Central memory CD8-positive, alpha-beta T cell (primary cell): ENCODE data around the gene QPCT.

ENCODE experiments used
- ATAC-seq: fragments of 150-1000 bp; cut with Tn5 transposase; replicated peaks from 2 replicates; pipeline ENCODE4 v1.10.0; 2022; ENCODE audit warnings: mild to moderate bottlenecking, moderate FRiP score, moderate number of reproducible peaks; ENCODE audit not compliant: poor library complexity, severe bottlenecking; ENCODE audit errors: extremely low read depth
- DNase-seq, 2 donors: peaks; one replicate each; pipeline ENCODE4 v3.0.0; 2021; ENCODE audit warnings: low spot score in 2 of 2
- H3K27ac Mint-ChIP-seq: one replicate; pipeline ENCODE4 v1.8.0; 2022; ENCODE audit warnings: low read depth, mild to moderate bottlenecking, moderate library complexity, mixed read lengths
- H3K27me3 Mint-ChIP-seq: one replicate; pipeline ENCODE4 v1.8.0; 2022; ENCODE audit warnings: mixed read lengths
- H3K36me3 Mint-ChIP-seq: one replicate; pipeline ENCODE4 v1.8.0; 2022; ENCODE audit warnings: mild to moderate bottlenecking, moderate library complexity, mixed read lengths; ENCODE audit not compliant: insufficient read depth
- H3K4me1 Mint-ChIP-seq: one replicate; pipeline ENCODE4 v1.8.0; 2022; ENCODE audit warnings: mixed read lengths
- H3K4me3 Mint-ChIP-seq: one replicate; pipeline ENCODE4 v1.8.0; 2022; ENCODE audit warnings: mild to moderate bottlenecking, moderate library complexity, mixed read lengths
- H3K9me3 Mint-ChIP-seq: one replicate; pipeline ENCODE4 v1.8.0; 2022; ENCODE audit warnings: mixed read lengths

Gene QPCT

DNA sequence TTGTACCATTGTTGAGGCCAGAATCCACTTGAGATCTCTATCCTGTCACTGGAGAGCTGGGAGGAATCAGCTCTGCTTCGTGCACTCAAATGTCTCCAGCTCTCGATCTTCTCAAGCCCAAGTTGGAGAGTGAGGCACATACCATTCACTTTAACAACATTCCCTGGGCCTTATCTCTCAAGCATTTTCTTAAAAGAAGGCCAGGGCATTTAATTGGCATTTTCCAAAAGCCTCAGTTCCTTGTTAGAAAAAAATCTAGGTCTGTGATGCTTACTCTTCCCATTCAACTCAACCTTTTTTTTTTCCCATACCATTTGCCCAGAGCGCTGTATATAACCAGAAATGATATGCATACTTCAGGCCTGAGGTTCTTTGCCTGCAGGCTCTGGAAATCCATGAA, 10.1 kb downstream of the QPCT start:
- Mint-ChIP-seq H3K27me3 (peaks cover 18% of the 10 kb centered on the region), H3K36me3 (no peaks in the 10 kb centered on the region), H3K4me1 (no peaks in the 10 kb centered on the region), H3K9me3 (no peaks in the 10 kb centered on the region), H3K27ac (no peak overlapping the region), H3K4me3 (no peak overlapping the region)
- ATAC-seq (no peak), DNase-seq (no peak)

DNA sequence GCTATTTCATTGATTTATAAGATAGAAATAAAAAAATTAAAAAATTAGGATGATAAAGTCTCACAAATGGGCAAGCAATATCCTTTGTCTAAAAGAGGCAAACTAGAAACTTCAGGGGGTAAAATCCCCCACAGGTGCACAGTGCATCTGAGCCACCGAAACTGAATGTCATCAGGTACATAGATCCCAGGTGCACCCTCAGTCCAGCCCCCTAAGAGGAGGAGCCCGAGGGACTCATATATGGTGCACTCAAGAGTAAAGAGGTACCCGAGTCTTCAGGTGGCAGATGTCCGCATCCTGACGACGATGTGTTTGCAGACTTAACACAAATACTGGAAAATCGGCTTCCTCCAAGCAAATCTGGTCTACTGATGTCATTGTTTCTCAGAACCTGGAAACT, 11.3 kb downstream of the QPCT start:
- no peaks in the 10 kb centered on the region for H3K9me3 Mint-ChIP-seq
- no peaks in the 10 kb centered on the region for H3K4me1 Mint-ChIP-seq
- DNase-seq (no peak), ATAC-seq (no peak)
- no peak overlapping the region for H3K4me3 Mint-ChIP-seq
- no peak overlapping the region for H3K27ac Mint-ChIP-seq
- H3K36me3 Mint-ChIP-seq, result no peaks in the 10 kb centered on the region
- H3K27me3 Mint-ChIP-seq, result peaks cover 21% of the 10 kb centered on the region

DNA sequence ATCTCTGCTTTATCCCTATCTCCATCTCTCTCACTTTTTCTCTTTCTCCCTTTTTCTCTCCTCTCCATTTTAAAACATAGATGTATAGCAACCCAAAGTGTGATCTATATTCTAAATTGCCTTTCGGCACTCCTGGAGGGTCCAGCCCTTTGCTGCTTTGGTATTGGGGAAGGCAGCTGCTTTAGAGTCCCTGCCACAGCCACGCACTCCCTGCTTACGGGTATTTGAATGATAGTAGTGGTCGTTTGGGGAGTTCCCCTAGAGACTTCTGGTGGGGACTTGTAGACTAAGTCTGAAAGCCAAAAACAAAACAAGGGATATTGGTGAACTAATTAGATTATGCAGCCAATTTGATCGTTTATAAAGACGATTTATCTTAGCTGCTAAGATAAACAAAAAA, 11.9 kb downstream of the QPCT start:
- Mint-ChIP-seq H3K9me3 (no peaks in the 10 kb centered on the region), H3K36me3 (no peaks in the 10 kb centered on the region), H3K4me1 (no peaks in the 10 kb centered on the region), H3K4me3 (no peak overlapping the region), H3K27ac (no peak overlapping the region), H3K27me3 (peaks cover 21% of the 10 kb centered on the region)
- DNase-seq (no peak), ATAC-seq (no peak)

DNA sequence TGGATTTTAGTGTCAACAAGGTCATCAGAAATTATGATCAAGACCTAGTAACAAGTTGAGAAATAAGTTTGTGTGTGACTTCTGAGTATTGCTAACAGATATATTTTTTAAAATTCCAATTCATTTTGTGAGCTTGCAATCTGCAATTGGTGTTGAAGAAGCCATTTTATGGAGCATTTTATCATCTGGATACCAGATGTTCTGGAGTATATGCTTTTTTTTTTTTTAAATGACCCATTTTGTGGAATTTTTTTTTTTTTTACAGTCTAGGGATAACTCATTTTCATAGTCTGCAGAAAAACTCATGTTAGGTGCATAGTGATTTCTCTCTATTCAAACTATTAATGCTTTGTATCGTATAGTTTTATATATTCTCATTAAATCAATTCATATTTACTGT, 12.6 kb downstream of the QPCT start:
- no peak for ATAC-seq
- no peaks in the 10 kb centered on the region for H3K9me3 Mint-ChIP-seq
- no peak for DNase-seq
- no peak overlapping the region for H3K4me3 Mint-ChIP-seq
- H3K36me3 Mint-ChIP-seq, result no peaks in the 10 kb centered on the region
- H3K27ac Mint-ChIP-seq, result no peak overlapping the region
- peaks cover 21% of the 10 kb centered on the region for H3K27me3 Mint-ChIP-seq
- H3K4me1 Mint-ChIP-seq, result no peaks in the 10 kb centered on the region

DNA sequence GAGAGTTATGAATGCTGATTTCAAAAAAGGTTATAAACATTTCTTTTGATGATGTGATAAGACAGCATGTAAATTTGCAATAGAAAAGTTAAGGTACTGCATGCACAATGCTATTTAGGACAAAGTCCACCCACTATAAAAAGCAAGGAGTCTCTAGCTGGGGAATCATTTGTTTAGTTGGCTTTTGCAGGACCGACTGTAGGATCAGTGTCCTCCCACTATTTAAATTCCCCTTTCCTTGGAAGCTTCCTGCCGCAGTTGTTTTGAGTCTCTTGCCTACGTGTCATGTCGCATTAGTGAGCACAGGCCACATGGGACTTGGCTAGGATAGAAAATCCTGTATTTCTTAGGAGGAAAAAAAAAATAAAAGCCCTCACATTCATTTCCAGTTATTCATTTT, 13.1 kb downstream of the QPCT start:
- Mint-ChIP-seq H3K27me3 (peaks cover 21% of the 10 kb centered on the region), H3K27ac (no peak overlapping the region), H3K4me1 (no peaks in the 10 kb centered on the region), H3K36me3 (no peaks in the 10 kb centered on the region), H3K4me3 (no peak overlapping the region), H3K9me3 (no peaks in the 10 kb centered on the region)
- no peak for ATAC-seq
- no peak for DNase-seq

DNA sequence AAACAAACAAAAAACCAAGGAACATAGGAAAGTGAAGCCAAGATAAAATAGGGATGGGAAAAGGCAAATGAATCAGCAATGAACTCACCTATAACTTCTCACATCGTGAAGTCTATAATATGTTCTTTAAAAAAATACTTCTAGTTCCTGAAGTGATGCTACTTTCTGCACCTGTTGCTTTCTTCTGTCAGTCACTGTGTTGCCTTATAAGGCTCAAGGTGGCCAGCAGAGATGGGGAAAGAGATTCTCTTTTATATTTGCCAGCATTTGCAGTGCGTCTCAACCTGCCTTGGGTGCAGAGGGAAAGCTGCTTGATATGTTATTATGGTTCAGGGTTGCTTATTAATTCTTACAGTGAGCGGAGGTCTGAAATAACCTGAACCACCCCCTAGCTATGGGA, 14.0 kb downstream of the QPCT start:
- no peak overlapping the region for H3K4me3 Mint-ChIP-seq

DNA sequence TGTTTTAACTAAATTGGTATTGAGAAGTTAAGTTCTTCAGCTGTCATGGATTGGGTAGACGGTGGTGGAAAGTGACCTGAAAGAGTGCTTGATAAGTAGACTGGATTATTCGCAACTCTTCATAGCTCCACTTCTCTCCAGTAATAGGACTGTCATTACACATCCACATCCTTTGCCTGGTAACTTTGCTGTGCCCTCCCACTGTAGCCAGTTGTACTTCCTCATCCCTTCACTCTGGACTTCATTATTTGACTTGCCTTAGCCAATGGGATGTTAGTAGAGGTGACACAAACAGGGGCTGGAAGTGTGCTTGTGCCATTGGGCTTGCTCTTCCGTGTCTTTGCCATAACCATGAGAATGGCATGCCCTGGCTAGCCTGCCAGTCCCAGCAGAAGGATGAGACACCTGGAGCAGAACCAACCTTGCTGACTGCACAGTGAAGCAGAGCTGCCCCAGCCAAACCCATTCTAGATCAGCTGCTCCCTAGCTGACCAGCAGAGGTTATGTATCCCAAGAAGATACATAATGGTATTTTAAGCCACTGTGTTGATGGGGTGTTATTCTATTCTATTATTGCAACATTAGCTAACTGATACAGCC, 16.9 kb downstream of the QPCT start:
- H3K9me3 Mint-ChIP-seq, result no peaks in the 10 kb centered on the region
- H3K4me1 Mint-ChIP-seq, result no peaks in the 10 kb centered on the region
- DNase-seq, result no peak
- no peak overlapping the region for H3K27ac Mint-ChIP-seq
- H3K4me3 Mint-ChIP-seq, result no peak overlapping the region
- H3K36me3 Mint-ChIP-seq, result no peaks in the 10 kb centered on the region
- H3K27me3 Mint-ChIP-seq, result peaks cover 21% of the 10 kb centered on the region
- ATAC-seq, result no peak

More for the DNA sequence above, 14.0 kb downstream of the QPCT start:
- ATAC-seq, result no peak
- Mint-ChIP-seq H3K27ac (no peak overlapping the region), H3K36me3 (no peaks in the 10 kb centered on the region), H3K27me3 (peaks cover 21% of the 10 kb centered on the region), H3K4me1 (no peaks in the 10 kb centered on the region), H3K9me3 (no peaks in the 10 kb centered on the region)
- DNase-seq, result no peak

DNA sequence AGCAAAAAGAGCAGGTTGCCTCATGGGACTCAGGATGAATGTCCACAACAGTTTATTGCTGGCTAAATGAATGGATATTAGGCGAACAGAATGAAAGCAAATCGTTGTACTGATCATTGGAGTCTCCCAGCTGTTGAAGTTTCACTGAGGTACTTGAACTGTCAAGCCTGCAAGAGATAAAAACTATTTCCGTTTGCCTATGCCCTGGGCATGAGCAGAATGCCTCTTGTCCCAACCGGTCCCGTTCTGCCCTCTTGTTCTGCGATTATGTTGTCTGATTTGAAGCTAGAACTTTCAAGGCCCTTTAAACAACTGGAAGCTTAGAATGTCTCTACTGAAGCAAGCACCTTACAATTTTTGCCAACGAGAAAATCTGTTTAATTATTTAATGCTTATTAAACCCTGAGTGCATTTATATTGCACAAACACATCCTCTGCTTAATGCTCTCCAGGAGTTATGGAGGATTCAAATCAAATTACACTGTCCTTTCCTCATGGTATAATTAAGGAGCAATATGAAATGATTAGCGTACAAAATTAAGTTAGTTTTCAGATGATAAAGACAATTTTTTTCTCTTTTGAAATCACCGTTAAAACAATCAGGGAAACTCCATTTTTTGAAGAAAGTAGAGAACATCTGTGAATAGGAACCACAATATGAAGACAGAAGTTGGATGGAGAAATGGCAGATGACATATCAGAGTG, 17.7 kb downstream of the QPCT start:
- H3K36me3 Mint-ChIP-seq, result no peaks in the 10 kb centered on the region
- H3K27ac Mint-ChIP-seq, result no peak overlapping the region
- no peaks in the 10 kb centered on the region for H3K4me1 Mint-ChIP-seq
- peaks cover 21% of the 10 kb centered on the region for H3K27me3 Mint-ChIP-seq
- H3K9me3 Mint-ChIP-seq, result no peaks in the 10 kb centered on the region
- no peak for DNase-seq
- H3K4me3 Mint-ChIP-seq, result no peak overlapping the region
- ATAC-seq, result no peak

DNA sequence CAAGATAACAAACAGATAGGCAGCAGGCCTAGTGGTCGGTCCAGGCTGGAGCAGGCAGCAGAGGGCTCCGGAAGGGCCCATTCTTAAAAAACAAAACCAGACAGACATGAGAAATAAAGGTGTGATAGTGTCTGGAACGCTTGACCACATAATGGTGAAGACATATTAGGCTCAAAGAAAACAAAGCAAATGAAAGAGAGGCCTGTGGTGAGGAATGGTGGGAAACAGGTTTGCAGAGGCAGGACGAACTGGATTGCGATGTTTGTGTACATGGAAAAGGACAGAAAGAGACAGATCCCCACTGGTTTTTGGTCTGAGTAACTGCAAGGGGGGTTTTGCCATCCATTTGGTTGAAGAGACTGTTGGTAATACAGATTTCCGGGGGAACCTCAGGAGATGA, 19.9 kb downstream of the QPCT start:
- no peak for ATAC-seq
- Mint-ChIP-seq H3K9me3 (no peaks in the 10 kb centered on the region), H3K27ac (no peak overlapping the region), H3K27me3 (peaks cover 6% of the 10 kb centered on the region), H3K4me1 (peaks cover 10% of the 10 kb centered on the region), H3K4me3 (no peak overlapping the region), H3K36me3 (no peaks in the 10 kb centered on the region)
- no peak for DNase-seq

DNA sequence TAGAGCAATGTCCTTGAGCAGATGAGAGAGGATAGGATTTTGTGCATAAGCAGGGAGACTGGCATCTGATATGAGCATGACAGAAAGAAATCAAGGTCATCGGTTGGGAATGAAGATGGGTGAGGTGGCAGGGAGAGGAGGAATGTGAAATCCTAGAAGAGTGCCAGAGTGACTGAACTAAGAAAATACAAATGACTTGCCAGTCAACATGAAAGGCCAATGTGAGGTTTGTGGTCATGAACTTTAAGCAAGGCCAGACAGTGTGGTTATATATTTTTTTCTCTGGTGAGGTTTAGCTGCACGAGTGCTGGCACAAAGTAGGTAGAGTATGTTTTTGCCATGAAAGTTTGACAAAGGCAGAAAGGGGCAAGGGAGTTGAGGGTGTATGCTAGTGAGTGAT, 21.2 kb downstream of the QPCT start:
- H3K4me3 Mint-ChIP-seq, result no peak overlapping the region
- H3K4me1 Mint-ChIP-seq, result peaks cover 10% of the 10 kb centered on the region
- H3K9me3 Mint-ChIP-seq, result no peaks in the 10 kb centered on the region
- H3K36me3 Mint-ChIP-seq, result no peaks in the 10 kb centered on the region
- no peak overlapping the region for H3K27ac Mint-ChIP-seq
- no peaks in the 10 kb centered on the region for H3K27me3 Mint-ChIP-seq
- DNase-seq (no peak), ATAC-seq (no peak)

DNA sequence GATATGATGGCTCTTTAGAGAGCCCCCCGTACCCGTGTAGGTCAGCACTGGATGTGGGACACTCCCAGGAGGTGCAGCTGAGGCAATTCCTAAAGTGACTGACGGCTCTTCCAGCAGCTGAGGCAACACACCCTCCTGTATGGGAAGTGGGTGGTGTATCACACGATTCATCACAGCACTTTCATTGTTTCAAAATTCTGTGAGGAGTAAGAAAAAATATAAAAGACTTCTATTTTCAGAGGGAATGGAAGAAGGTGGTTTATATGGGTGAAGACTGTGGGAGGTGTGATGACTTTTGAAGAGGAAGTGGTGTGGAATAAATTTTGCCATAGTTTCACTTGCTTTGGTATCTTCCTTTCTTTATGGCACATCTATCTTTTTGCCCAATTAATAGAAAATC, 22.3 kb downstream of the QPCT start:
- ATAC-seq, result no peak
- Mint-ChIP-seq H3K27ac (no peak overlapping the region), H3K4me3 (no peak overlapping the region), H3K9me3 (no peaks in the 10 kb centered on the region), H3K4me1 (peaks cover 10% of the 10 kb centered on the region), H3K36me3 (no peaks in the 10 kb centered on the region), H3K27me3 (no peaks in the 10 kb centered on the region)
- no peak for DNase-seq

DNA sequence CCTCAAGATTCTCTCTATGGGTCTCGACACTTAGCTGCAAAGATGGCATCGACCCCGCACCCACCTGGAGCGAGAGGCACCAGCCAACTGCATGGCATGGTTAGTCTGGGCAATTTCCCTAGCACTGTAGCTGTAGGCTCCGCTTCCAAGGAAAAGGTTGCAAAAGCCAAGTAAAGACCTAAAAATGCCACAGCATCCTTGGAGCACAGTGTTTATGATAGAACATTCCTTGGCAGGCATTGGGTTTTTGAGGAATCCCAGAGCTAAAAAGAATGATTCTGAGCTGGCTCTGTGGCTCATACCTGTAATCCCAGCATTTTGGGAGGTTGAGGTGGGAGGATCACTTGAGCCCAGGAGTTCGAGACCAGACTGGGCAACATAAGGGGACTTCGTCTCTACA, 22.9 kb downstream of the QPCT start:
- peaks cover 10% of the 10 kb centered on the region for H3K4me1 Mint-ChIP-seq
- ATAC-seq (no peak), DNase-seq (no peak)
- H3K4me3 Mint-ChIP-seq, result no peak overlapping the region
- H3K27me3 Mint-ChIP-seq, result no peaks in the 10 kb centered on the region
- H3K9me3 Mint-ChIP-seq, result no peaks in the 10 kb centered on the region
- H3K36me3 Mint-ChIP-seq, result no peaks in the 10 kb centered on the region
- no peak overlapping the region for H3K27ac Mint-ChIP-seq

DNA sequence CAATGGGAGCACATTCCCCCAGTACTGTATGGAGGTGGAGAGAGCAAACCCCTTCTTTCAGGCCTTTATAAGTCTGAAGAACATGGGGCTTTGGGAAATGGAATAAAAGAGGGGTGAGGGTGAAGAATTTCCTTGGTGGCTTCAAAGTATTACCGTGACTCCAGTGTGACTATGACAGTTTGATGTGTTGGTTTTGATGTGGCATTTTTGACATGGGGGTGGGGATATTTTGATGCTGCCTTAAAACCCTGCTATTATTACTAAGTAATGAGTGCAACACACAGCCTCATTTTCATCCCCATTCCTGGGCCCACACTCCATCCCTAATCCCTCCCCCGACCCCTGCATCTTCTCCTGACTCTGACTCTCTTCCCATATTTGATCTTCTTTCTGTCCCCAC, 23.6 kb downstream of the QPCT start:
- DNase-seq (no peak), ATAC-seq (no peak)
- Mint-ChIP-seq H3K4me1 (peaks cover 10% of the 10 kb centered on the region), H3K36me3 (no peaks in the 10 kb centered on the region), H3K9me3 (no peaks in the 10 kb centered on the region), H3K4me3 (no peak overlapping the region), H3K27ac (no peak overlapping the region), H3K27me3 (no peaks in the 10 kb centered on the region)
